Ishikawa (cell line): ENCODE measurements around the gene SGCD.

Source experiments
- CEBPB ChIP-seq: IDR thresholded peaks from 2 replicates; pipeline ENCODE4 v1.6.1; 2012
- MAX ChIP-seq: IDR thresholded peaks from 2 replicates; pipeline ENCODE4 v1.6.1; 2012
- RAD21 ChIP-seq: IDR thresholded peaks from 2 replicates; pipeline ENCODE4 v1.6.1; 2012; ENCODE audit warnings: low read depth
- REST ChIP-seq: IDR thresholded peaks from 2 replicates; pipeline ENCODE4 v1.6.1; 2012; ENCODE audit warnings: low read depth, mild to moderate bottlenecking
- TCF12 ChIP-seq: IDR thresholded peaks from 2 replicates; pipeline ENCODE4 v1.6.1; 2012; ENCODE audit warnings: low read depth
- ZBTB7A ChIP-seq: IDR thresholded peaks from 2 replicates; pipeline ENCODE4 v1.6.1; 2012; ENCODE audit warnings: low read depth

- TF ChIP-seq TCF12 (no peak), REST (no peak), ZBTB7A (no peak), CEBPB (no peak), MAX (no peak), RAD21 (no peak)
These were observed 200.6 kb downstream of the SGCD start for GRCh38 chr5:156527611-156528010.
